GM18858 (cell line): Measurements from ENCODE around the gene ZNF202.
A peak's percentile ranks its signal among the peaks of the same experiment; 100 is the strongest.
"Not testable (repeated sequence)": the region's sequence is repeated elsewhere in the genome, so short reads cannot be mapped to it uniquely, and the experiment has no call there.

Experiments used
- ATAC-seq: cut with Tn5 transposase; IDR thresholded peaks from one replicate; pipeline ENCODE4 v1.9.1; 2021; ENCODE audit not compliant: unreplicated experiment

ZNF202 gene

DNA sequence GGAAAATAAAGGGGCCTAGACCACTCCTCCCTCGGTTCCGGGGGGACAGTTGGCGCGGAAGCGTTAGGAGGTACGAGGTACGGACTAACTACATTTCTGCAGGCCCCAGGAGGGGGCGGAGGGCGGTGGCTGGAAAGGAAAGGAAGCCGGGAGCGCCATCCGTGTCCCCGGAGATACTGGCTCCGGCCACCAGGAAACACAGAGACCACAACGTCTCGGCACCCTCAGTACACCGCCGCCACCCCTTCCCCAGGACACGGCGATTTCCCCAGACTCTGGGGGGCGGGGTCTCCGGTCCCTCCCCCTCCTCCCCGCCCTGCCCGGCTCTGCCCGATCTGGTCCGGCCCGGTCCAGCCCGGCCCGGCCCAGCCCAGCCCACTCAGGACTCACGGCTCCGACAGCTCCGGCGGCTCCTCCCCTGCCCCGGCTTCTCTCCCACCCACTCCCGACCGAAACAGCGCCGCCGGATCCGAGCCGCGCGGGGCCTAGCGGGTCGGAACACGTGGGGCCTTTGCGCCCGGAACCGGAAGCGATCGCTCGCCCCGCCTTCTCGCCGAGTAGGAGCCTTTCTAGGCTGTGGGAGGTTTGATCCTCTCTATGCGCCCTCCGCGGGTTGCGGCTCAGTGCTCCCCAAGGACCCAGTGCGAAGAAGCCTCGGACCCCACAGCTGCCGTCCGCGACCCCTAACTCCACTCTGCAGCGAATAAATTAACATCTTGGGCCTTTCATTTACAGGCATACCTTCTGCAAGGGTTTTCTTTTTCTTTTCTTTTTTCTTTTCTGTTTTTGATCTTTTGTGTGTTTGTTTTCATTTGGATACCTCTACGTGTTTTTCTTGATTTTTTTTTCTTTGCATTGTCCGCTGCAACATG is at the start of gene ZNF202:
Gene ZNF202, minus strand, starts transcription at position 502 of the 872 bp plus-strand sequence. CDS start 10,772 bp downstream, outside the sequence.
- ATAC-seq = peak; percentile 99

DNA sequence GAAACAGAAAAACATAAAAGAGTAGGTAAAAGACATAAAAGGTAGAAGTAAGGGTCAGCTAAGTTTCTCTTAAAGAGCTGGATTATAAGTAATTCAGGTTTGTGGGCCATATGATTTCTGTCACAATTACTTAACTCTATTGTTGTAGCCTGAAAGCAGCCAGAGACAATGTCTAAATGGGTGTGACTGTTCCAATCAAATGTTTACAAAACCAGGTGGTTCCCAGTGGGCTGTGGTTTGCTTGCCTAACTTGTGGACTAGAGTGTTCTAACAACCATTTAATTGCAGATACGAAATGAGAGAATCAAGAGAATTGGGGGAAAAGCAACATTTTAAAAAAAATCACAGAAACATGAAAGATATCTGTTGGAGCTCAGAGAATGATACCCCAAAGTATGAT is 42.1 kb upstream of the ZNF202 start:
- no peak for ATAC-seq

DNA sequence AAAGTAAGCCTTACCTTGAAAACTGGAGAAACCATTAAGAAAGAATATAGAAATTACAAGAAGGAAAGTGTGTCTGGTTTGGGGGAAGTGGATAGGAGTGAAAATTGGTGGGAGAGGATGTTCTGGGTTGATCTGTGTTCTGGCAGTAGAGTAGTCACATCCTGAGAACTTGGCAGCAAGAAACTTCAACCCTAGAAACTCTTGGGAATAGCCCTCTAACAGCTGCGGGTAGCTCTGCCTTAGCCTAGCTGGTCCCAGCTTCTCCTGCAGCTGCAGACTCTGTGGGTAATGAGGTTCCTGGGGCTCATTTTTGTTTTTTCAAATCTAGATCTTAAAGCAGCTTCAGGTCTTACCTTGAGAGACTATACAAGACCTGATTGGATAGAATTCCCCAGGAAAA is 37.1 kb upstream of the ZNF202 start:
- no peak for ATAC-seq

DNA sequence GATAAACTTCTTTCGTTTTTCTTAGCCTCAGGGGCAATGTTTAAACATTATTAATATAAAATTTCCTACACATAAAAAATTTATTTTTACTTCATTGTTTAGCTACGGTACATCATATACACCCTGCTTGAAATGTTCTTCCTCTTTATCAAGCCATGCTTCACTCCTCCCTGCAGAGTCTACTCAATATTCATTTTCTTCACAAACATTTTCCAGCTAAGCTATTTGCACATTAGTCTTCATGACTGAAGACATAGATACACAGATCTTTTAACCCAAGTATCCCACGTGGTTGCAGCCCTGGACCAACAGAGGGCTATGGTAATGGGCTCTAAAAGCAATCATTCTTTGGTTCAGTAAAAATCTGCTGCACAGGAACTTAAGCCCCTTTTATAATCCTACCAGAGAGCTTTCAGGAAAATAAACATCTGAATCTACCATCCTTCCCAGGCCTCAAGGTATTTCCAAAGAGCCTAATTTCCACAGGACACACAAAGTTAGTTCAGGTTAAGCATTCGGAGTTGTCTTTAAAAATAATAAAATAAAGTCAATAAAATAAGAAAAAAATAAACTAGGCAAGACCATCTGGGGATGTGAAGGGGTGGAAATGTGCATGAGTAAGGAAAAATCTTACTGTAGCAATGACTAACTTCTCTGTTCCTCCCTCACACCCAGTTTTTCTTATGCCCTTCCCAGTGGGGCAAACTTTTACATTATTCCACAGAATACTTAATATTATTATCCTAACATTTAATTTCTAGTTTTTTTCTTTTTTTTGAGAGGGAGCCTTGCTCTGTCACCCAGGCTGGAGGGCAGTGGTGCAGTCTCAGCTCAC is 34.5 kb upstream of the ZNF202 start:
- no peak for ATAC-seq

DNA sequence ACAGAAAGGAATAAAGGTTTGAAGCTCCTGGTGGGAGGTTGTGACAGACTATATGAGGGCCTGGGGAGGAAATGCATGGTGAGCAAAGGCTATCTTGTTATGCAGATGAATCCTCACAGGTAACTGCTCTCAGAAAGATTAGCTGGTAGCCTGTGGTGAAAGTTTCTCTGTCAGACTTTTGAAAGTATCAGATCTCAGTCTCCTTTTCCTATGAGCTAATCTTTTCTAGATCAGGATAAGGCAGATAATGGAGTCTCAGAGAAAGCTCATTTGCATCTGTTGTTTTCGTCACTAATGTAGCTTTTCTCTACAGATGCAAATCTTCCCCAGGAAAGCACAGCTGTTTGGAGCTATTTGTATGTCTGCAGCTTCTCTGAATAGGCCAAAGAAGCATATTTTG is 33.8 kb upstream of the ZNF202 start:
- ATAC-seq = no peak

DNA sequence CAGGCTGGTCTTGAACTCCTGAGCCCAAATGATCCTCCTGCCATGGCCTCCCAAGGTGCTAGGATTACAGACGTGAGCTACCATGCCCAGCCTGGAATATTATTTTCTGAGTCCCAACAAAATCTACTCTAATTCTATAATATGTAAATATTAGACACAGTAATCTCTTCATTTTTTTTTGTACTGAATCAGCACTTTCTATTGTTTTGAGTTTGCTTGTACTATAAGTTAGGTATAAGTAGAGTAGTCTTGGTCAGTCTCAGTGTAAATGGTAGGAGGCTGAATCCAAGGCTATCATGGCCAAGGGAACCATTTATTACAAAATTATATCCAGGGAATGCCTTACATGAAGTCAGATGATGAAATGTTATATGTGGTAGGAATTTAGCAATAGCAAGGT is 32.5 kb upstream of the ZNF202 start:
- ATAC-seq = no peak

DNA sequence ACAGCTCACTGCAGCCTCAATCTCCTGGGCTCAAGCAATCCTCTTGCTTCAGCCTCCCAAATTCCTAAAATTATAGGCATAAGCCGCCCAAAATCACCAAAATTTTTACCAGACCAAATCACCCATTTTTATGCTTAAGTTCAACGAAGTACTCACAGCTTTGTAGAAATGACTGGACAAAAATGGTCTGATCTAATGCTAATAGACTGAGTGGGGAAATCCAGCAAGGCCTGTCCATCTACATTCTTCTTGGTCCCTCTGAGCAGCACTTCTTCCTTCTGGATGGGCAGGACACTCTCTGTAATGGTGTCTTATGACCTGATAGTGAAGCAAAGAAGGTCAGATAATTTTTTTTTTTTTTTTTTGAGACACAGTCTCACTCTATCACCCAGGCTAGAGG is 31.6 kb upstream of the ZNF202 start:
- no peak for ATAC-seq

DNA sequence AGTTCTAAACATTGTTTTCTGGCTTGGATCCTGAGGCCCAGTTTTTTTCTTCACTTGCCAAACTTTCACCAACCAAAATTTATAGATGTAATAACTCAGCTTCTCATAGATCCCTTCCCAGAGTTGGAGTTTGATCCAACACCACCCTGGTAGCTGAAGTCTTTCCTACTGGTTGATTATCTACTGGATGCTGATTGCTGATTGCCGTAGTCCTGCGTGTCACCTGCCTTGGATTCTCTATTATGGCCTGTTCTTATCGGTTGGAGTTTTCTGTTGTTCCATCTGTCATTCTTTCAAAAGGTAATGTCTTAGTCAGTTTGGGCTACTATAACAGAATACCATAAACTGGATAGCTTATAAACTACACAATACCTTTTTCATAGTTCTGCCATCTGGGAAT is 30.2 kb upstream of the ZNF202 start:
- ATAC-seq = no peak

DNA sequence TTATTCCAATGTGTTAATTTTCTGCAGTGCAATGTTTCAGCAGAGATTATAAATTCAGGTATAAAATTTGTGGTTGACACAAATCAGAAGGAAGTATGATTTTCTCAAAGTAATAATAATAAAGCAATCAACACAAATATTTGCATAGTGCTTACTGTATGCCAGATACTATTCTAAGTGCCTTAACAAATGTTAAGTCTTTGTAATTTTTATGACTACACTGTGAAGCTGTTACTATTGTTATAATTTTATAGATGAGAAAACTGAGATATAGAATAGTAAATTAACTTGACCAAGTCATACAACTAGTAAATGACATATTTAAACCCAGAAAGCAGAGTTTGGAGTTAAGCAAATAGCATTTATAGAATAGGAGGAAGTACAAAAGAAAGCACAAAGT is 29.3 kb upstream of the ZNF202 start:
- no peak for ATAC-seq

DNA sequence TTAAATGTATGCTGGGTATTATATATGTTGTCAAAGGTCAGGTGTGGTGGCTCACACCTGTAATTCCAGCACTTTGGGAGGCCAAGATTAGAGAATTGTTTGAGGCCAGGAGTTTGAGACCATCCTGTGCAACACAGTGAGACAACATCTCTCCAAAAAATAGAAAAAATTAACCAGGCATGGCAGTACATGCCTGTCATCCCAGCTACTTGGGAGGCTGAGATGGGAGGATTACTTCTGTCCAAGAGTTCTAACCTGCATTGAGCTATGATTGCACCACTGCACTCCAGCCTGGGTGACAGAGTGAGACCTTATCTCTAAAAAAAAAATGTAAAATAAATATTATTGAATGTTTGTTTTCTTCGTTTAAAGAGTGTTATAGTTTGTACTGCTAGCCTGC is 24.1 kb upstream of the ZNF202 start:
- ATAC-seq = no peak

DNA sequence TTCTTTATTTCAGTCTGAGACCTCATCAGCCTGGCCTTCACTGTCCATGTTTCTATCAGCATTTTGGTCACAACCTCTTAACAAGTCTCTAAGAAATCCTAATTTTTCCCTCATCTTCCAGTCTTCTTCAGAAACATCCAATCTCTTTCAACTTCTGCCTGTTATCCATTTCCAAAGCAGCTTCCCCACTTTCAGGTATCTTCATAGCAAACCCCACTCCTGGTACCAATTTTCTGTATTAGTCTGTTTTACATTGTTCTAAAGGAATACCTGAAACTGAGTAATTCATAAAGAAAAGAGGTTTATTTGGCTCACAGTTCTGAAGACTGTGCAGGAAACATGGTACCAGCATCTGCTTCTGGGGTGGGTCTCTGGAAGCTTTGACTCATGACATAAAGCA is 21.0 kb upstream of the ZNF202 start:
- no peak for ATAC-seq

DNA sequence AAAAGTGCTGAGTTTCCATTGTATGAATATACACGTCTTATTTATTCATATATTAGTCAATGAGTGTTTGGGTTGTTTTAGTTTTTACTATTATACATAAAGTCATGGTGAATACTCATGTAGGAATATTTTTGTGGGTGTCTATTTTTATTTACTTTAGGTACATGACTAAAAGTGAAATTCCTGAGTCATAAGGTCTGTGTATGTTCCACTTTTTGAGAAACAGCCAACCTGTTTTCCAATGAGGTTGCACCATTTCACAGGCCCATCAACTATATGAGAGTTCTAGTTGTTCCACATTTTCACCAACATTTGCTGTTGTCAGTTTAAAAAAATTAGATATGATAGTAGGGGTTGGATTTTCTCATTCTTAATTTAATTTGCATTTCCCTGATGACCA is 19.4 kb upstream of the ZNF202 start:
- ATAC-seq = peak; percentile 85

DNA sequence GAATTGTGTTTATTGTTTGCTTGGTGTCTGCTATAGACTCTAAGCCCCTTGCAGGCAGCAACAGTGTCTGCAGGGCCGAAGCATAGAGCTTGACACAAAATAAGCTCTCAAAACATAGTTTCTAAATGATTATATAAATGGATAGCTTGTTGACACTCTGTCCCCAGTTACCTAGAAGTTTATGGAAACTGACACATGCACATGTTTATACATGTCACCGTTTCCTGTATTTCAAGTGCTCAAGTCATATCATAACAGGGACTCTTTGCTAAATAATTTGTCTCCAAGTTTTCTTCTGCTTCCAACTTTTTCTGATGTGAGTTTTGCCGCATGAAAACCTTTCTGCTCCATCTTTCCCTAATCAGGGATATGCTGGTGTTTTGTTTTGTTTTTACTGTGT is 16.5 kb upstream of the ZNF202 start:
- ATAC-seq = no peak

DNA sequence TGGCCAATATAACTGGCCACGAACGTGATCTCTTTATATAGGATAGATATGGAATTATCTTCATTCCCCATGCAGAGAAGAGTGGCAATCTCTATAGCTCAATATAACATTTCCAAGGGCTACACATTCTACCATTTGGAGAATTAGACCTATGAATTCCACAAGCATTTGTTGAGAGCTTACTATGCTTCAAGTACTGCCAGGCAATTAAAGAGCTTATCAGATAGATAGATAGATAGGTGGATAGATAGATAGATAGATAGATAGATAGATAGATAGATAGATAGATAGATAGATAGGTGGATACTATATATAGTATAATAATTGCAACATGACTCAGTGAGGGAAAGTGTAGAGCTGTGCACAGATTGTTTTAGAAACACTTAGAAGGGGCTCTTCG is 14.4 kb upstream of the ZNF202 start:
- no peak for ATAC-seq

DNA sequence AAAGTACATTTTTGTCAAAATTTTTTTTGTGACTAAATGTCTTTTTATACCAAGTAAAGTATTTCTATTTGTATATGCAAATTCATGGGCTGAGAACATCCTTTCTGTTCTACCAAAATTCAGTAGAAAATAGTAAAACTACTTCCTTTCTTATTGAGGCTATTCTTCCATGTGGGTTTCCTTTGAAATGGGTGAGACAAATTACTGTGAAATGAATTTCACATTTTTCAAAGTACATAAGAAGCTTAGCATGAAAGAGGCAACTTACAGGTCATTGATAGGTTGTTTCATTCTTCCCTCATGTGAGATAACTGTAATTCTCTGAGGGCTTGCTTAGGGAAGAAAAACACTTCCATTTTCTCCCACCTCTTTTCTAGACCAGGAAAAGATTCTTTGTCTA is 13.9 kb upstream of the ZNF202 start:
- ATAC-seq = no peak

DNA sequence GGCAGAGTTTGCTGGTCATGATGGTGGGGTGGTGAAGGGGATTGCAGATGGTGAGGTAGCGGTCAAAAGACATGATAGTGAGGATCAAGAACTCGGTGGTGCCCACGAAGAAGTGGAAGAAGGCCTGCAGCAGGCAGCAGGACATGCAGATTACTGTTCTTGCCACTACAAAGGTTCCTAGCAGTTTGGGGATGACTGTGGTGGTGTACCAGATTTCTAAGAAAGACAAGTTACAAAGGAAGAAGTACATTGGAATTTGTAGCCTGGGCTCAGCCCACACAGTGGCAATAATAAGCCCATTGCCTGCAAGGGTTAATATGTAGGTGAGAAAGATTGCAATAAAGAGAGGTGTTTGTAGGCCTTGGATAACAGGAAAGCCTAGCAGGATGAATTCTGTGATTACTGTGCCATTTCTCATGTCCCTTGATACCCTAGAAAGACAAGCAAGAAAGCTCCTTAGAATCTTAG is 12.7 kb upstream of the ZNF202 start, which contains the start of gene OR6X1:
Gene OR6X1, minus strand, starts transcription at position 418 of the 468 bp plus-strand sequence. Its CDS starts 0 bp downstream, at position 418.
- no peak for ATAC-seq

DNA sequence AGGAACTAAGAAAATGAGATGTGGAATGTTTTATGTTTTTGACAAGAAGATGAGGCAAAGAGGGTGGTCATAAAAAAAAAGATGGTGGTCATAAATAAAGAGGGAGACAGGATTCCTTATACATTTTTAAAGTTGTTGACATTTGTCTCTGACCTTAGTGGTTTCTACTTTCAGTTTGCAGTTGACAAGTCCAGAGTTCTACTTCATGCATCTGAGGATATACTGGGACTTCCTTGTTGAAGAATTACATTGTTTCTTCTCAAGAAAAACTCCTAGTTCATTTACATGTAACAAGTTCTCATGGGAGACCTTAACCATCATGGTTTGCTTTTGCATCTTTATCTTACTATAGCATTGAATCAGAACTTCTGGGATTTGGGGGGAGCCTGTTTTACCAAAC is 11.7 kb upstream of the ZNF202 start:
- ATAC-seq = no peak

DNA sequence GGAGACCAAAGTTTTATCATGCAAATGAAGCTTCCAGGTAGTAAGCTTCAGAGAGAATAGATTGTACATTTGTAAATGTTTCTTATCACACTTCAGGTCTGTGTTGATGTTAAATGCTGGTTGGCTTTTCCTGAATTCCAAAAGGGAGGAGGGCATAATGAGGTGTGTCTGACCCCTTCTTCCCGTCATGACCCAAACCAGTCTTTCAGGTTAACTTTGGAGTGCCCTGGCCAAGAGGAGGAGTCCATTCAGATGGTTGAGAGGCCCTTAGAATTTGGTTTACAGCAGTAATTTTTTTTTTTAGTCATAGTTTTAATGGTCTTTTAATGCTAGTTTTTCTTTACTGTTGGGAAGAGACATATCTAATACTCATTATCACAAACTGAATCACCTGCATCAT is 10.3 kb upstream of the ZNF202 start:
- ATAC-seq = no peak

DNA sequence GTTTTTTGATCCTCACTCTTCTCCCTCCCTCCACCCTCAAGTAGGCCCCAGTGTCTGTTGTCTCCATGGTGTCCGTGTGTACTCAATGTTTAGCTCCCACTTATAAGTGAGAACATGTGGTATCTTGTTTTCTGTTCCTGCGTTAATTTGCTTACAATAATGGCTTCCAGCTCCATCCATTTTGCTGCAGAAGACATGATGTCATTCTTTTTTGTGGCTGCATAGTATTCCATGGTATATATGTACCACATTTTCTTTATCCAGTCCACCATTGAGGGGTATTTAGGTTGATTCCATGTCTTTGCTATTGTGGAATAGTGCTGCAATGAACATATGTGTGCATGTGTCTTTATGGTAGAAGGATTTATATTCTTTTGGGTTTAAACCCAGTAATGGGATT is 6.9 kb upstream of the ZNF202 start:
- ATAC-seq = not testable (repeated sequence)

DNA sequence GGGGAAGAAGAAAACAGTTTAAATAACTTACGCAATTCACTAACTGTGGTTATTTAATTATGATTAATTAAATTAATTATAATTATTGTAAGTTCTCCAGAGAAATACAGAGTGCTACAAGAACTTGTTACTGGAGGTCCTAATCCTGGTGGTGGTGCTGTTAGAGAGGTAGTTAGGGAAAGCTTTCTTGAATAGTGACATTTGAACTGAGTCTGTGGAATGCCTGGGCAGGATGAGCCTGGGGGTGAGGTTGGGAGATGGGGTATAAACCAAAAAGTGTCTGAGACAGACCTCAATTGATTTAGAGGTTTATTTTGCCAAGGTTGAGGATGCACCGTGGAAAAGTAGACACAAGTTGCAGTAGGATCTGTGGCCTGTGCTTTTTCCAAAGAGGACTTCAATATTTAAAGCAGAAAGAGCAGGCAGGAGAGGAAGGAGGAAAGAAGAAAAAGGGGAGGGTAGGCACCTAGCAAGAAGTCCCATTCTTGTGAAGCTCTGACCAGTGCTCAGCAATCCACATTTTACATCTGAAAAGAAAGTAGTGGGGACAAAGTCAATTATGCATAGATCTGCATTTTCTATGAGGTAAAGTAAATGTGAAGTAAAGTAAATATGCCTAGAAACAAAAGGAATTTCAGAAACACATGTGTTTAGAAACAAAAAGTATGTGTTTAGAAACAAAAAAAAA is 4.4 kb upstream of the ZNF202 start:
- ATAC-seq = no peak

DNA sequence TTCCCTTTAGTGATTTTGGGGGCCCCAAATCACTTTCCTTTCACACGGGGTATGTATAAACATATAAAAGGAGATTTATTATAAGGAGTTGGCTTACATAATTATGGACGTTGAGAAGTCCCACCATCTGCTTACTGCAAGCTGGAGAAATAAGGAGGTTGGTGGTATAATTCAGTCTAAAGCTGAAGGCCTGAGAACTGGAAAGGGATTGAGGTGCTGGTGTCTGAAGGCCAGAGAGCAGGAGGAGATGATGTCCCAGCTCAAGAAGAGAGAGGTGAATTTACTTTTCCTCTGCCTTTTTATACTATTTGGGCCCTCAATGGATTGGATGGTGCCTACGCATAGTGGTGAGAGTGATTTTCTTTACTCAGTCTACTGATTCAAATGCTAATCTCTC is 1.3 kb upstream of the ZNF202 start:
- no peak for ATAC-seq
